ENCODE results near the gene SLC15A3. TPM values are rescaled to one million over a fixed set of nuclear protein-coding genes. Genes with fewer than 3 reads are reported as not detected.

The SLC15A3 gene
- total RNA-seq, 4 donors from 2014 or later: 24.1 to 61.0 (median 29.9) TPM

- intact Hi-C loops (cut with DNase I): loop anchor here (10.0 kb wide), 1 partner anchor 249 kb away; no protein-coding TSS in a partner anchor
- H3K4me3 ChIP-seq: peak overlapping the region; percentile 72 to 97 (median 93)
These were observed 46.3 kb downstream of the SLC15A3 start for GRCh38 chr11:60905551-60906113.

GRCh38 chr11:60905047-60905446 lies 46.9 kb downstream of the SLC15A3 start:
- no peak for DNase-seq (ENCODE audit: extremely low spot score)
- peak overlapping the region; percentile 91 to 98 (median 94) for H3K27ac ChIP-seq (replicated peaks in 1 of 4)
- H3K27me3 ChIP-seq: no peaks in the 10 kb centered on the region
- peaks cover 26 to 33% (median 30%) of the 10 kb centered on the region in 4 donors for H3K4me1 ChIP-seq
- TF ChIP-seq CTCF (IDR thresholded peaks at IDR 0.05) (no peak), POLR2AphosphoS5 (IDR thresholded peaks at IDR 0.05) (no peak), EP300 (IDR thresholded peaks at IDR 0.05) (no peak), POLR2A (IDR thresholded peaks at IDR 0.05; ENCODE audit: low read depth) (no peak)
- H3K4me3 ChIP-seq: peak overlapping the region; percentile 72 to 97 (median 93)
- intact Hi-C loops (cut with DNase I): loop anchor here (10.0 kb wide), 1 partner anchor 250 kb away; no protein-coding TSS in a partner anchor
- 48% methylated on average over 6 of the region's 6 CpGs for WGBS
- H3K36me3 ChIP-seq: peaks cover 24 to 36% (median 35%) of the 10 kb centered on the region in 4 donors
- H3K9me3 ChIP-seq: no peaks in the 10 kb centered on the region

More at GRCh38 chr11:60905551-60906113, 46.3 kb downstream of the SLC15A3 start:
- peaks cover 18 to 30% (median 30%) of the 10 kb centered on the region in 4 donors for H3K36me3 ChIP-seq
- WGBS: 6% methylated on average over 16 of the region's 16 CpGs
- no peak for TF ChIP-seq POLR2A (IDR thresholded peaks at IDR 0.05; ENCODE audit: low read depth)
- no peak for TF ChIP-seq EP300 (IDR thresholded peaks at IDR 0.05)
- no peak for TF ChIP-seq CTCF (IDR thresholded peaks at IDR 0.05)
- TF ChIP-seq POLR2AphosphoS5 (IDR thresholded peaks at IDR 0.05): no peak
- peak overlapping the region; percentile 91 to 98 (median 94) for H3K27ac ChIP-seq (replicated peaks in 1 of 4)
- DNase-seq (ENCODE audit: extremely low spot score): no peak
- H3K4me1 ChIP-seq: peaks cover 26 to 33% (median 30%) of the 10 kb centered on the region in 4 donors
- no peaks in the 10 kb centered on the region for H3K27me3 ChIP-seq
- no peaks in the 10 kb centered on the region for H3K9me3 ChIP-seq

- Histone ChIP-seq H3K9me3 (no peaks in the 10 kb centered on the region), H3K27me3 (no peaks in the 10 kb centered on the region), H3K4me1 (peaks cover 26 to 39% (median 30%) of the 10 kb centered on the region in 4 donors), H3K36me3 (peaks cover 40 to 61% (median 57%) of the 10 kb centered on the region in 4 donors), H3K4me3 (no peak overlapping the region), H3K27ac (replicated peaks in 1 of 4) (no peak overlapping the region)
- 96% methylated on average over 8 of the region's 11 CpGs for WGBS
- DNase-seq (ENCODE audit: extremely low spot score): no peak
- TF ChIP-seq POLR2AphosphoS5 (IDR thresholded peaks at IDR 0.05) (no peak), CTCF (IDR thresholded peaks at IDR 0.05) (no peak)
- intact Hi-C loops (cut with DNase I): loop anchor here (10.0 kb wide), 1 partner anchor 252 kb away; no protein-coding TSS in a partner anchor
These were observed 49.4 kb downstream of the SLC15A3 start for GRCh38 chr11:60902625-60903024.

GRCh38 chr11:60900673-60901404 lies 51.1 kb downstream of the SLC15A3 start:
- WGBS: 75% methylated on average over 9 of the region's 13 CpGs
- no peaks in the 10 kb centered on the region for H3K9me3 ChIP-seq
- TF ChIP-seq POLR2A (IDR thresholded peaks at IDR 0.05; ENCODE audit: low read depth) (no peak), EP300 (IDR thresholded peaks at IDR 0.05) (no peak), CTCF (IDR thresholded peaks at IDR 0.05) (no peak), POLR2AphosphoS5 (IDR thresholded peaks at IDR 0.05) (no peak)
- H3K36me3 ChIP-seq: peaks cover 58 to 78% (median 74%) of the 10 kb centered on the region in 4 donors
- no peak overlapping the region for H3K4me3 ChIP-seq
- no peaks in the 10 kb centered on the region for H3K27me3 ChIP-seq
- DNase-seq (ENCODE audit: extremely low spot score): no peak
- intact Hi-C loops (cut with DNase I): loop anchor here (10.0 kb wide), 1 partner anchor 254 kb away; no protein-coding TSS in a partner anchor
- peaks cover 20 to 32% (median 23%) of the 10 kb centered on the region in 4 donors for H3K4me1 ChIP-seq
- H3K27ac ChIP-seq (replicated peaks in 1 of 4): no peak overlapping the region

Measured in esophagus muscularis mucosa (tissue), 4 donors.